Fibroblast of lung (primary cell): Measurements from ENCODE around the gene CFAP221. TPM values are rescaled to one million over a fixed set of nuclear protein-coding genes. Genes with fewer than 3 reads are reported as not detected.

Experiments used
- DNase-seq, 2 donors: peaks; one replicate each; pipeline versions ENCODE4 v3.0.0 to v3.0.0-alpha.2; 2010; ENCODE audit warnings: low read depth in 2 of 2
- H2AFZ ChIP-seq: 2 replicates; pipeline ENCODE4 v1.5.1; 2012; ENCODE audit warnings: low read length, control low read depth, inconsistent platforms
- H3K27ac ChIP-seq: 2 replicates; pipeline ENCODE4 v1.5.1; 2011; ENCODE audit warnings: low read length, control low read depth; ENCODE audit not compliant: insufficient read depth
- H3K27me3 ChIP-seq: 2 replicates; pipeline ENCODE4 v1.5.1; 2011; ENCODE audit warnings: mild to moderate bottlenecking, low read length; ENCODE audit not compliant: control insufficient read depth, insufficient read depth
- H3K36me3 ChIP-seq: 2 replicates; pipeline ENCODE4 v1.5.1; 2011; ENCODE audit warnings: low read length; ENCODE audit not compliant: control insufficient read depth, insufficient read depth
- H3K4me1 ChIP-seq: 2 replicates; pipeline ENCODE4 v1.5.1; 2011; ENCODE audit warnings: low read length; ENCODE audit not compliant: control insufficient read depth, insufficient read depth; ENCODE audit errors: extremely low read depth
- H3K4me2 ChIP-seq: 2 replicates; pipeline ENCODE4 v1.5.1; 2011; ENCODE audit warnings: low read length, control low read depth; ENCODE audit not compliant: insufficient read depth; ENCODE audit errors: extremely low read depth
- H3K4me3 ChIP-seq, 4 experiments: fragments of 200-600 bp in 1 of 4; sonication (generic) in 1 of 4; replicated peaks in 1 of 4; 2 replicates each; pipeline ENCODE4 v1.5.1; 2011 to 2016; ENCODE audit warnings: low read length in 4 of 4, low read depth in 3 of 4, mild to moderate bottlenecking in 3 of 4, control low read depth in 2 of 4, inconsistent platforms in 1 of 4, mixed read lengths in 1 of 4; ENCODE audit not compliant: insufficient read depth in 1 of 4; ENCODE audit errors: control extremely low read depth in 1 of 4
- H3K79me2 ChIP-seq: 2 replicates; pipeline ENCODE4 v1.5.1; 2012; ENCODE audit warnings: mild to moderate bottlenecking, low read length, inconsistent platforms; ENCODE audit not compliant: control insufficient read depth, insufficient read depth
- H3K9ac ChIP-seq: 2 replicates; pipeline ENCODE4 v1.5.1; 2011; ENCODE audit warnings: mild to moderate bottlenecking, low read length, control low read depth; ENCODE audit not compliant: insufficient read depth
- H3K9me3 ChIP-seq: 2 replicates; pipeline ENCODE4 v1.5.1; 2012; ENCODE audit warnings: low read depth, low read length; ENCODE audit not compliant: control insufficient read depth, insufficient read depth
- H4K20me1 ChIP-seq: 2 replicates; pipeline ENCODE4 v1.5.1; 2011; ENCODE audit warnings: low read length; ENCODE audit not compliant: control insufficient read depth, insufficient read depth; ENCODE audit errors: extremely low read depth
- EZH2 ChIP-seq: IDR thresholded peaks from 2 replicates; pipeline ENCODE4 v1.5.1; 2012; ENCODE audit warnings: low read length, control low read depth, mild to moderate bottlenecking; ENCODE audit errors: missing control alignments
- polyA plus RNA-seq, 2 donors: library from polyadenylated mRNA; depleted of rRNA in 1 of 2; stranded (reverse) in 1 of 2; unstranded in 1 of 2; fragments of >200 nt; gene quantifications; 2 replicates each; pipeline ENCODE4 v1.2.1, GENCODE V29; 2011 to 2012; ENCODE audit warnings: missing spikeins in 1 of 2
- total RNA-seq: library from RNA; depleted of rRNA; stranded (reverse); fragments of >200 nt; gene quantifications from 2 replicates; pipeline ENCODE4 v1.2.1, GENCODE V29; 2014
- TF ChIP-seq, protein P1 (sequence below), 2 donors: IDR thresholded peaks in 1 of 2; conservative IDR thresholded peaks in 1 of 2; 1 replicate in 1 of 2; 2 replicates in 1 of 2; pipeline ENCODE4 v1.5.1; 2011 to 2012; ENCODE audit warnings: low read length in 2 of 2, control low read depth in 1 of 2, inconsistent platforms in 1 of 2, low read depth in 1 of 2, mild to moderate bottlenecking in 1 of 2

The CFAP221 gene
- total and polyA plus RNA-seq, 2 donors (not counting 1 experiment from before 2014, with no cell fraction given), result 0.07 TPM; not detected in 1

- Histone ChIP-seq H3K4me3 (no peak overlapping the region), H3K79me2 (no peaks in the 10 kb centered on the region), H3K4me2 (no peak overlapping the region), H2AFZ (no peak overlapping the region), H3K27ac (no peak overlapping the region), H3K9ac (no peak overlapping the region), H3K4me1 (no peaks in the 10 kb centered on the region), H3K9me3 (no peaks in the 10 kb centered on the region), H3K27me3 (peaks cover 1% of the 10 kb centered on the region), H3K36me3 (no peaks in the 10 kb centered on the region), H4K20me1 (no peaks in the 10 kb centered on the region)
- TF ChIP-seq EZH2, result no peak
- TF ChIP-seq, protein P1, sequence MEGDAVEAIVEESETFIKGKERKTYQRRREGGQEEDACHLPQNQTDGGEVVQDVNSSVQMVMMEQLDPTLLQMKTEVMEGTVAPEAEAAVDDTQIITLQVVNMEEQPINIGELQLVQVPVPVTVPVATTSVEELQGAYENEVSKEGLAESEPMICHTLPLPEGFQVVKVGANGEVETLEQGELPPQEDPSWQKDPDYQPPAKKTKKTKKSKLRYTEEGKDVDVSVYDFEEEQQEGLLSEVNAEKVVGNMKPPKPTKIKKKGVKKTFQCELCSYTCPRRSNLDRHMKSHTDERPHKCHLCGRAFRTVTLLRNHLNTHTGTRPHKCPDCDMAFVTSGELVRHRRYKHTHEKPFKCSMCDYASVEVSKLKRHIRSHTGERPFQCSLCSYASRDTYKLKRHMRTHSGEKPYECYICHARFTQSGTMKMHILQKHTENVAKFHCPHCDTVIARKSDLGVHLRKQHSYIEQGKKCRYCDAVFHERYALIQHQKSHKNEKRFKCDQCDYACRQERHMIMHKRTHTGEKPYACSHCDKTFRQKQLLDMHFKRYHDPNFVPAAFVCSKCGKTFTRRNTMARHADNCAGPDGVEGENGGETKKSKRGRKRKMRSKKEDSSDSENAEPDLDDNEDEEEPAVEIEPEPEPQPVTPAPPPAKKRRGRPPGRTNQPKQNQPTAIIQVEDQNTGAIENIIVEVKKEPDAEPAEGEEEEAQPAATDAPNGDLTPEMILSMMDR (conservative IDR thresholded peaks at IDR 0.05 in 1 of 2, IDR thresholded peaks at IDR 0.05 in 1 of 2; ENCODE audit: low read depth in 1 of 2, low read length in 2 of 2), result no peak
- no peak for DNase-seq
Observed at GRCh38 chr2:119518401-119519056, 25.7 kb upstream of the CFAP221 start.

- Histone ChIP-seq H3K36me3 (no peaks in the 10 kb centered on the region), H3K9ac (no peak overlapping the region), H3K4me3 (no peak overlapping the region), H3K27ac (no peak overlapping the region), H4K20me1 (no peaks in the 10 kb centered on the region), H3K9me3 (no peaks in the 10 kb centered on the region), H2AFZ (no peak overlapping the region), H3K79me2 (no peaks in the 10 kb centered on the region), H3K4me2 (no peak overlapping the region), H3K4me1 (no peaks in the 10 kb centered on the region), H3K27me3 (peaks cover 6% of the 10 kb centered on the region)
- TF ChIP-seq, protein P1 (conservative IDR thresholded peaks at IDR 0.05 in 1 of 2, IDR thresholded peaks at IDR 0.05 in 1 of 2; ENCODE audit: low read depth in 1 of 2, low read length in 2 of 2), result no peak
- no peak for TF ChIP-seq EZH2
- DNase-seq, result no peak
Observed at GRCh38 chr2:119519057-119519408, 25.2 kb upstream of the CFAP221 start.

DNA sequence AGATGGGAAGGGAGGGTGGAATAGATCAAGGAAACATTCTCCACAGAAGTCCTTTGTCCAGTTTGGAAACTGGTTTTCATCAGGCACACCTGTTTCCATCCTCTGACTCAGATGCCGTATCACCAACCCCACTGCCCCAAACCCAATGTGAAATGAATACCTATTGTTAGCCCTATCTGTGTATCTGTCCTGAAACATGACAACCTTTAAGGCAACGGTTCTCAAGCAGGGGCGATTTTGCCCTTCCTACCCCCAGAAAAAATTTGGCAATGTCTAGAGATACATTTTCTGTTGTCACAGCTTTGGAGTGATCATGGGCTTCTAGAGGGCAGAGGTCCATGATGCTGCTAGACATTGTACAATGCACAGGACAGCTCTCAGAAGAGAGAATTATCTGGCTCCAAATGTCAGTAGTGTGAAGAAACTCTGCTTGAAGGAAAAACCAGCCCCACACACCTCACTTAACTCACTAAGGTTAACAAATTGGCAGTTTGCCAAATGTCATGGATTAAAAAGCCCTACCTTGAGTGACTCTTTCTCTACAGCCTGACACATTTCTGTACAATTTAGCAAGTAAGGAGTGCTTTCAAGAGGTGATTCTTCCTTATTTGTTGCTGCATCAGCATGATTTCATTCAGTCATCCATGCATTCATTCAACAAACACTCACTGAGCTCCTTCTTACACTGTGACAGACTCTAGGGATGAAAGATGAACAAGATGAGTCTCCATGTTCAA is 23.4 kb upstream of the CFAP221 start:
- Histone ChIP-seq H3K27me3 (peaks cover 17% of the 10 kb centered on the region), H3K27ac (no peak overlapping the region), H2AFZ (no peak overlapping the region), H3K4me1 (no peaks in the 10 kb centered on the region), H3K79me2 (no peaks in the 10 kb centered on the region), H3K4me3 (no peak overlapping the region), H3K36me3 (no peaks in the 10 kb centered on the region), H4K20me1 (no peaks in the 10 kb centered on the region), H3K4me2 (no peak overlapping the region), H3K9ac (no peak overlapping the region), H3K9me3 (no peaks in the 10 kb centered on the region)
- no peak for DNase-seq
- no peak for TF ChIP-seq EZH2
- TF ChIP-seq, protein P1 (conservative IDR thresholded peaks at IDR 0.05 in 1 of 2, IDR thresholded peaks at IDR 0.05 in 1 of 2; ENCODE audit: low read depth in 1 of 2, low read length in 2 of 2), result no peak
